ENCODE measurements around the gene ULBP3. TPM values are rescaled to one million over a fixed set of nuclear protein-coding genes. Genes with fewer than 3 reads are reported as not detected.
"Not testable (repeated sequence)": the region's sequence is repeated elsewhere in the genome, so short reads cannot be mapped to it uniquely, and the experiment has no call there.

ULBP3 gene
- polyA plus RNA-seq, 10 donors: 1.4 to 3.0 (median 1.9) TPM

GRCh38 chr6:150016324-150017185, 52.4 kb downstream of the ULBP3 start:
- peak; percentile 56 to 70 (median 69) for DNase-seq

- not testable (repeated sequence) for DNase-seq
Observed at GRCh38 chr6:150015281-150016001, 53.5 kb downstream of the ULBP3 start.

- DNase-seq: not testable (repeated sequence)
Observed at GRCh38 chr6:150014623-150015280, 54.2 kb downstream of the ULBP3 start.

- DNase-seq: not testable (repeated sequence)
Observed at GRCh38 chr6:150013785-150014622, 54.9 kb downstream of the ULBP3 start.

- DNase-seq: not testable (repeated sequence)
Observed at GRCh38 chr6:150012846-150013784, 55.8 kb downstream of the ULBP3 start.

Other genes with a start within 250 kb of the ULBP3 start
- gene LRP11, start 204.8 kb downstream of the ULBP3 start, polyA plus RNA-seq (ENCODE audit: insufficient read length in 10 of 10): 10 to 100 TPM; 16.4 to 33.0 (median 23.8) TPM
- 1 to 10 TPM in 2 of 10 donors, under 1 TPM in 8; 0.42 to 1.2 (median 0.83) TPM for gene RAET1E, start 171.0 kb downstream of the ULBP3 start, polyA plus RNA-seq (ENCODE audit: insufficient read length in 10 of 10)
- under 1 TPM in 7 of 10 donors, not detected in 3; 0.19 to 0.56 (median 0.29) TPM for gene RAET1G, start 146.0 kb downstream of the ULBP3 start, polyA plus RNA-seq (ENCODE audit: insufficient read length in 10 of 10)
- gene ULBP2, start 127.1 kb downstream of the ULBP3 start, polyA plus RNA-seq (ENCODE audit: insufficient read length in 10 of 10): under 1 TPM; 0.12 to 0.81 (median 0.44) TPM
- gene ULBP1, start 105.2 kb downstream of the ULBP3 start, polyA plus RNA-seq (ENCODE audit: insufficient read length in 10 of 10): under 1 TPM; 0.19 to 0.65 (median 0.52) TPM
- under 1 TPM in 3 of 10 donors, not detected in 7; 0.15 to 0.33 (median 0.24) TPM for gene RAET1L, start 43.6 kb downstream of the ULBP3 start, polyA plus RNA-seq (ENCODE audit: insufficient read length in 10 of 10)
- gene PPP1R14C, start 73.9 kb upstream of the ULBP3 start, polyA plus RNA-seq (ENCODE audit: insufficient read length in 10 of 10): 10 to 100 TPM; 23.2 to 61.4 (median 39.5) TPM